NCI-H446 treated with DMSO at 0.1 percent for 48 hours (cell line): ENCODE results near the gene RPP21.

ENCODE experiments used
- DNase-seq: peaks from one replicate; lab custom pipeline; 2025; lab: John Stamatoyannopoulos, UW

RPP21 gene

DNA sequence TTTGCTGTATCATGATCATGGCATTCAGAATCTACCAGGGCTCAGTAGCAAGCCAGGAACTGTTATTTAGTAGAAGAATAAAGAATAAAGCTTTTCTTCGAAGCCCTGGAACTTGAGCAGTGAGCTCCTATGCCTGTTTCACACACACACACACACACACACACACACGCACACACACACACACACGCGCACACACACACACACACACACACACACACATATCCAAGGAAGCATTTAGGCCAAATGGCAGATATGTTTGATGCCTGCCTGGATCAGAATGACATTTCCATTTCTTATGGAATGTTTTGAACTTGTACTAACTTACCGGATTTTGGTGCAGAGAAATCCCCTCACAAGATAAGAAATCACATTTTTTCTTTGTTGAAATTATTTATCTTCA, 35.5 kb downstream of the RPP21 start:
- no peak for DNase-seq

DNA sequence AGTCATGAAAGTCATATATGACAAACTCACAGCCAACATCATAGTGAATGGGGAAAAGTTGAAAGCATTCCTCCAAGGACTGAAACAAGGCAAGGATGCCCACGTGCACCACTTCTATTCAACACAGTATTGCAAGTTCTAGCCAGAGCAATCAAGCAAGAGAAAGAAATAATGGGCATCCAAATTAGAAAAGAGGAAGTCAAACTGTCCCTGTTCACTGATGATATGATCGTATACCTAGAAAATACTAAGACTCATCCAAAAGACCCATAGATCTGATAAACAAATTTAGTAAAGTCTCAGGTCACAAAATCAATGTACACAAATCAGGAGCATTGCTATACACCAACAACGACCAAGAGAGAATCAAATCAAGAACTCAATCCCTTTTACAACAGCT, 41.2 kb downstream of the RPP21 start:
- no peak for DNase-seq

DNA sequence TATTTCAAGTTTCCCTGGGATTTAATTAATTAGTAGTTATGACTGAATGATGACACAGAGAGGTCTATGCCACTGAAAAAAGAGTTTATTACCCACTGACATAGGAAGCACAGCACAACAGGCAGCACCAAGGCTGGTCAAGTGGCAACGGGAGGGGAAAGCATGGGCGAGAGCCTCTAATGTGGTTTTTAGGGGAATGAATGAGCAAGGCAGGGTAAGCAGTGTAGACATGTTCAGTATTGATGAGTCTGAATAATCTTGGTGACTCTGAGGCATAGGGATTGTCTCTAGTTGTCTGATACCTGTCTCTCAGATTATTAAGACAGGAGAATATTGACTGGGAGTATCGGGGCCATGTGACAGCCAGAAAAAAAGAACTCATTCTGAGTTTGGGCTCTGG, 46.3 kb downstream of the RPP21 start:
- no peak for DNase-seq

DNA sequence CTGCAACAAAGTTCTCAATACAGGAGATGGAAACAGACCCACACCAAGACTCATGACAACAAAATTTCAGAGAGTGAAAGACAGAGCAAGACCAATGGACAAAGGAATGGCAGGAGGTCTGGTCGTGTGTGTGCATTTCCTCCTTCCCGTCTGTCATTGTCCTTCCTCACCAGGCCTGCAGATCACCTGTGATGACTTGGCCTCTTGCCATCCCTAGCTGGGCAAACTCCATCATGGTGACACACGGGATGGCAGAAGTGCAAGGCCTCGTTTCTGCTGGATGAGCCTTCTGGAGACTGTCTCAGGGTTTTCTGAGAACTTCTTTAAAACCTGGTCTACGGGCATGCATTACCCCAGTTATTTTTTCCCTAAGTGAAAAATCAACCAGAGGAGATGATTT, 49.2 kb downstream of the RPP21 start:
- DNase-seq = no peak
